Left ventricle myocardium inferior (tissue), 1 donor: Measurements from ENCODE around the gene FLYWCH1. TPM values are rescaled to one million over a fixed set of nuclear protein-coding genes. Genes with fewer than 3 reads are reported as not detected.
A peak's percentile ranks its signal among the peaks of the same experiment; 100 is the strongest.
"Not testable (repeated sequence)": the region's sequence is repeated elsewhere in the genome, so short reads cannot be mapped to it uniquely, and the experiment has no call there.

Source experiments
- DNase-seq: peaks from one replicate; pipeline ENCODE4 v3.0.0-alpha.2; 2020
- H3K27ac ChIP-seq: fragments of 200-600 bp; replicated peaks from 2 replicates; pipeline ENCODE4 v1.8.0; 2021
- H3K27me3 ChIP-seq: fragments of 200-600 bp; 2 replicates; pipeline ENCODE4 v1.8.0; 2021; ENCODE audit warnings: low read depth
- H3K36me3 ChIP-seq: fragments of 200-600 bp; 2 replicates; pipeline ENCODE4 v1.8.0; 2021
- H3K4me1 ChIP-seq: fragments of 200-600 bp; 2 replicates; pipeline ENCODE4 v1.8.0; 2021
- H3K4me3 ChIP-seq: fragments of 200-600 bp; 2 replicates; pipeline ENCODE4 v1.8.0; 2021; ENCODE audit warnings: mild to moderate bottlenecking, moderate library complexity
- H3K9me3 ChIP-seq: fragments of 200-600 bp; replicated peaks from 2 replicates; pipeline ENCODE4 v1.8.0; 2021
- intact Hi-C: fragments of 100-400 bp; cut with micrococcal nuclease; formaldehyde crosslinking; loops from one replicate; pipeline ENCODE4 v1.11.0; 2022
- total RNA-seq: library from RNA; stranded (reverse); fragmentation: NEBNext Ultra II Directional; extraction: Animal tissue kit (Norgen Biotek cat#: 25700); gene quantifications from one replicate; pipeline ENCODE4 v1.2.1, GENCODE V29; 2021
- TF ChIP-seq, protein P1 (sequence below): fragments of 200-600 bp; IDR thresholded peaks from 2 replicates; pipeline ENCODE4 v1.8.0; 2021; ENCODE audit warnings: antibody characterized with exemption, mild to moderate bottlenecking, borderline replicate concordance
- donor health status: DM: no; HTN: yes; CAD: no; lungs with severe emphysema.

Gene FLYWCH1
- total RNA-seq, 1 donor from 2014 or later = 35.7 TPM

DNA sequence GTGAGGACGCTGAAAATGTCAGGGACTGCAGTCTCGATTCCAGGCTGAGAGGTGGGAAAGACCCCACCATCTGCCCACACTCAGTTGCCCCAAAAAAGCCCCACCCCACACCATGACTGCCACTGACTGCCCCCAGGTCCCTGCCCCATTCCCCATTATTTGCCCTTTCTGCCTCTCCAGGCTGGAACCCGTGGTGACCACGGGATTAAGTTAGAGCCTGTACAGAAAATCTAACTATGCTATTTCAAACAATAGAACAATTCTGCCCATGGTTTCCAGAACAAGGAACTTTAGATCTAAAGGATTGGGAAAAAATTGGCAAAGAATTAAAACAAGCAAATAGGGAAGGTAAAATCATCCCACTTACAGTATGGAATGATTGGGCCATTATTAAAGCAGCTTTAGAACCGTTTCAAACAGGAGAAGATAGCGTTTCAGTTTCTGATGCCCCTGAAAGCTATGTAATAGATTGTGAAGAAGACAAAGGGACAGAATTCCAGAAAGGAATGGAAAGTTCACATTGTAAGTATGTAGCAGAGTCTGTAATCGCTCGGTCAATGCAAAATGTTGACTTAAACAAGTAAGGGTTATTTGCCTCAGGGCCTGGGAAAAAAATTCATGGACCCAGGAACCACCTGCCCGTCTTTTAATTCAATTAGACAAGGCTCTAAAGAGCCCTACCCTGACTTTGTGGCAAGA, 14.4 kb downstream of the FLYWCH1 start:
- H3K27ac ChIP-seq = no peak overlapping the region

DNA sequence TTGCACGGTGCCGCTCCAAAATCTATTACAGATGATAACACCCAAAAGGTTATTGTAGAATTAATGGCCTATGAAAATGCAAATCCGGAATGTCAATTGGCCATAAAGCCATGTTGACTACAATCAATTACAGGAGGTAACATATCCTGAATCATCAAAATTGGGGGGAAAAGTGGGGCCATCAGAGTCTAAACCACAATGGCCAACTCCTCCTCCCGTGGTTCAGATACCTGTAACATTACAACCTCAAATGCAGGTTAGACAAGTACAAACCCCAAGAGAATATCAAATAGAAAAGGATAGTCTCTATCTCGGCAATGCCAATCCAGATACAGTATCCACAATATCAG, 14.9 kb downstream of the FLYWCH1 start:
- H3K4me3 ChIP-seq = peak overlapping the region; percentile 45
- TF ChIP-seq, protein P1, sequence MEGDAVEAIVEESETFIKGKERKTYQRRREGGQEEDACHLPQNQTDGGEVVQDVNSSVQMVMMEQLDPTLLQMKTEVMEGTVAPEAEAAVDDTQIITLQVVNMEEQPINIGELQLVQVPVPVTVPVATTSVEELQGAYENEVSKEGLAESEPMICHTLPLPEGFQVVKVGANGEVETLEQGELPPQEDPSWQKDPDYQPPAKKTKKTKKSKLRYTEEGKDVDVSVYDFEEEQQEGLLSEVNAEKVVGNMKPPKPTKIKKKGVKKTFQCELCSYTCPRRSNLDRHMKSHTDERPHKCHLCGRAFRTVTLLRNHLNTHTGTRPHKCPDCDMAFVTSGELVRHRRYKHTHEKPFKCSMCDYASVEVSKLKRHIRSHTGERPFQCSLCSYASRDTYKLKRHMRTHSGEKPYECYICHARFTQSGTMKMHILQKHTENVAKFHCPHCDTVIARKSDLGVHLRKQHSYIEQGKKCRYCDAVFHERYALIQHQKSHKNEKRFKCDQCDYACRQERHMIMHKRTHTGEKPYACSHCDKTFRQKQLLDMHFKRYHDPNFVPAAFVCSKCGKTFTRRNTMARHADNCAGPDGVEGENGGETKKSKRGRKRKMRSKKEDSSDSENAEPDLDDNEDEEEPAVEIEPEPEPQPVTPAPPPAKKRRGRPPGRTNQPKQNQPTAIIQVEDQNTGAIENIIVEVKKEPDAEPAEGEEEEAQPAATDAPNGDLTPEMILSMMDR = no peak
- intact Hi-C loops = no loop called here
- no peaks in the 10 kb centered on the region for H3K27me3 ChIP-seq
- DNase-seq = no peak
- H3K27ac ChIP-seq = no peak overlapping the region
- peaks cover 30% of the 10 kb centered on the region for H3K36me3 ChIP-seq
- H3K4me1 ChIP-seq = peaks cover 13% of the 10 kb centered on the region
- H3K9me3 ChIP-seq = no peaks in the 10 kb centered on the region

More for the DNA sequence above, 14.4 kb downstream of the FLYWCH1 start:
- Histone ChIP-seq H3K4me1 (peaks cover 13% of the 10 kb centered on the region), H3K27me3 (no peaks in the 10 kb centered on the region), H3K9me3 (no peaks in the 10 kb centered on the region), H3K4me3 (no peak overlapping the region), H3K36me3 (peaks cover 27% of the 10 kb centered on the region)
- no peak for DNase-seq
- intact Hi-C loops = no loop called here
- TF ChIP-seq, protein P1 = no peak

DNA sequence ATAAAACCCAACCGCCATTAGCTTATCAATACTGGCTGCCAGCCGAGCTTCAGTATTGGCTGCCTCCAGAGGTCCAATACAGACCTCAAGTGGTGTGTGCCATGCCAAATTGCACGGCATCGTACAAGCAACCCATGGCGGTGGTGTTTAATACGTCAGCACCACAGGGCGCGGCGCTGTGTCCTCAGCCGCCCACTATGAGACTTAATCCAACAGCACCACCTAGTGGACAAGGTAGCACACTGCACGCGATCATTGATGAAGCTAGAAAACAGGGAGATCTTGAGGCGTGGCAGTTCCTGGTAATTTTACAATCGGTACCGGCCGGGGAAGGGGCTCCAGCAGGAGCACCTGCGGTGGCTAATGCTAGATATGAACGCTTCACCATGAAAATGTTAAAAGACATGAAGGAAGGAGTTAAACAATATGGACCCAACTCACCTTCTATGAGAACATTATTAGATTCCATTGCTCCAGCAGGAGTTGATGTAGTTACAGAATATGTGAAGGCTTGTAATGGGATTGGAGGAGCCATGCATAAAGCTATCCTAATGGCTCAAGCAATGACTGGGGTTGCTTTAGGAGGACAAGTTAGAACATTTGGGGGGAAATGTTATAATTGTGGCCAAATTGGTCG, 15.4 kb downstream of the FLYWCH1 start:
- Histone ChIP-seq H3K9me3 (no peaks in the 10 kb centered on the region), H3K27ac (no peak overlapping the region), H3K27me3 (no peaks in the 10 kb centered on the region), H3K36me3 (peaks cover 26% of the 10 kb centered on the region), H3K4me3 (peak overlapping the region; percentile 45), H3K4me1 (peaks cover 13% of the 10 kb centered on the region)
- DNase-seq = peak; percentile 87
- TF ChIP-seq, protein P1 = peak; percentile 98
- intact Hi-C loops = no loop called here

DNA sequence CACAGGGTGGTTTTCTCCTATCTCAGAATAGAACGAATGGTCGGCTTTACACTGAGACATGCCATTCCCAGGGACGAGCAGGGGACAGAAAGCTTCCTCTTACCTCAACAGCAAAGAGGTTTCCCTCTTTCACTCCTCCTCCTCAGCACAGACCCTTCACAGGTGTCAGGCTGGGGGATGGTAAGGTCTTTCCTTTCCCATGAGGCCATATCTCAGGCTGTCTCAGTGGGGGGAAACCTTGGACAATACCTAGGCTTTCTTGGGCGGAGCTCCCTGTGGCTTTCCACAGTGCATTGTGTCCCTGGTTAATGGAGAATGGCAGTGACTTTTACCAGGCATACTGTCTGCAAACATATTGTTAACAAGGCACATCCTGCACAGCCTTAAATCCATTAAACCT, 16.4 kb downstream of the FLYWCH1 start:
- H3K27me3 ChIP-seq, H3K9me3 ChIP-seq, H3K4me3 ChIP-seq, intact Hi-C loops, DNase-seq, H3K27ac ChIP-seq: not testable (repeated sequence)
- peaks cover 13% of the 10 kb centered on the region for H3K4me1 ChIP-seq
- peaks cover 30% of the 10 kb centered on the region for H3K36me3 ChIP-seq

DNA sequence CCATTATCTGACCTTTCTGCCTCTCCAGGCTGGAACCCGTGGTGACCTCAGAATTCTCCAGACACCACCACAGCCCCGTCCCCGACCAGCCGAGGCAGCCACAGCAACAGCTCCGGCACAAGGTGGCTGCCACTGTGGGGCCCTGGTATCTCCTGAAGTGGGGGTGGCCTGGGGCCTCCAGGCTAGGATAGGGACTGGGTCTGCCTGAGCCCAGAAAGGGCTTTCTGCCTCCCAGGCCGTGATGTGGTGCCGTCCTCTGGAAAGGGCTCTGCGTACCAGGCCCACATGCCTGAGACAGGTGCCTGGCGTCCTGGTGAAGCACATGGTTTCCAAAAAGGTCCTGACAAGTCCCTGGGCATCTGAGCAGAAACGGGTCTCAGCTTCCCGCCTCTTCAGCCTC, 17.1 kb downstream of the FLYWCH1 start:
- no peak overlapping the region for H3K27ac ChIP-seq
- H3K9me3 ChIP-seq = no peaks in the 10 kb centered on the region
- TF ChIP-seq, protein P1 = no peak
- DNase-seq = no peak
- H3K4me3 ChIP-seq = no peak overlapping the region
- H3K4me1 ChIP-seq = peaks cover 13% of the 10 kb centered on the region
- peaks cover 37% of the 10 kb centered on the region for H3K36me3 ChIP-seq
- H3K27me3 ChIP-seq = no peaks in the 10 kb centered on the region
- intact Hi-C loops = no loop called here

DNA sequence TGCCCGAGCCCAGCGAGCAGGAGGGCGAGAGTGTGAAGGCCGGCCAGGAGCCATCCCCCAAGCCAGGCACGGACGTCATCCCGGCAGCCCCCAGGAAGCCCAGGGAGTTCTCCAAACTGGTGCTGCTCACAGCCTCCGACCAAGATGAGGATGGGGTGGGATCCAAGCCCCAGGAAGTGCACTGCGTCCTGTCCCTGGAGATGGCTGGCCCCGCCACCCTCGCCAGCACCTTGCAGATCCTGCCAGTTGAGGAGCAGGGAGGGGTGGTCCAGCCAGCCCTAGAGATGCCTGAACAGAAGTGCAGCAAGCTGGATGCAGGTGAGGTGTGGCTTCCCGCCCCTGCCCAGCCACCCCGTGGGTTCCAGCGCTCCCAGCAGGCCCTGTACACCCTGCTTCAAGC, 18.0 kb downstream of the FLYWCH1 start:
- Histone ChIP-seq H3K4me3 (no peak overlapping the region), H3K9me3 (no peaks in the 10 kb centered on the region), H3K27me3 (no peaks in the 10 kb centered on the region), H3K36me3 (peaks cover 46% of the 10 kb centered on the region), H3K27ac (no peak overlapping the region), H3K4me1 (peaks cover 13% of the 10 kb centered on the region)
- TF ChIP-seq, protein P1 = no peak
- intact Hi-C loops = no loop called here
- DNase-seq = no peak
